Astrocyte of the cerebellum (primary cell): ENCODE results near the gene SNAI3.

ENCODE experiments used
- DNase-seq: peaks from one replicate; pipeline ENCODE4 v3.0.0-alpha.2; 2011; ENCODE audit warnings: low read depth
- H3K4me3 ChIP-seq: 2 replicates; pipeline ENCODE4 v1.5.1; 2011; ENCODE audit warnings: mild to moderate bottlenecking, low read depth, low read length, moderate library complexity
- CTCF ChIP-seq: IDR thresholded peaks from 2 replicates; pipeline ENCODE4 v1.5.1; 2012; ENCODE audit warnings: low read length, low read depth, moderate library complexity, mild to moderate bottlenecking; ENCODE audit errors: missing control alignments
- in situ Hi-C: cut with HindIII; loops from 2 replicates; pipeline ENCODE4 v1.10.0; 2017; ENCODE audit warnings: low sequenced_read_pairs

The SNAI3 gene

GRCh38 chr16:88667461-88667860 lies 18.8 kb downstream of the SNAI3 start:
- DNase-seq = no peak

GRCh38 chr16:88665570-88665969 lies 20.7 kb downstream of the SNAI3 start:
- no peak for TF ChIP-seq CTCF
- H3K4me3 ChIP-seq = no peak overlapping the region
- in situ Hi-C loops = no loop called here
- no peak for DNase-seq

More at GRCh38 chr16:88667461-88667860, 18.8 kb downstream of the SNAI3 start:
- no peak overlapping the region for H3K4me3 ChIP-seq
- TF ChIP-seq CTCF = no peak
- in situ Hi-C loops = no loop called here

- in situ Hi-C loops = no loop called here
- TF ChIP-seq CTCF = no peak
- H3K4me3 ChIP-seq = no peak overlapping the region
- no peak for DNase-seq
Measured at GRCh38 chr16:88665148-88665547, 21.2 kb downstream of the SNAI3 start.

- in situ Hi-C loops = no loop called here
- TF ChIP-seq CTCF = no peak
Measured at GRCh38 chr16:88662843-88663606, 23.3 kb downstream of the SNAI3 start, which contains the start of gene MVD. Gene MVD, minus strand, starts transcription at chr16:88663091. Its CDS starts 11 bp downstream, at chr16:88663080.

GRCh38 chr16:88662222-88662842 lies 24.0 kb downstream of the SNAI3 start:
- no peak for TF ChIP-seq CTCF
- DNase-seq = no peak
- peak overlapping the region; percentile 96 for H3K4me3 ChIP-seq
- in situ Hi-C loops = no loop called here

More at GRCh38 chr16:88662843-88663606, 23.3 kb downstream of the SNAI3 start, which contains the start of gene MVD:
- peak; percentile 95 for DNase-seq
- H3K4me3 ChIP-seq = peak within 1 kb of the TSS; percentile 96

GRCh38 chr16:88661468-88661867 lies 24.8 kb downstream of the SNAI3 start:
- DNase-seq = no peak

More at GRCh38 chr16:88661468-88661867, 24.8 kb downstream of the SNAI3 start:
- no peak for TF ChIP-seq CTCF
- H3K4me3 ChIP-seq = no peak overlapping the region
- in situ Hi-C loops = no loop called here
